NB4 (cell line): ENCODE data around the gene CDKL5.

Source experiments
- DNase-seq: peaks from one replicate; pipeline ENCODE4 v3.0.0; 2010; ENCODE audit warnings: low read depth
- H3K4me3 ChIP-seq: one replicate; pipeline ENCODE4 v1.5.1; 2011; ENCODE audit warnings: mild to moderate bottlenecking, low read depth, low read length, moderate library complexity
- MAX ChIP-seq: IDR thresholded peaks from 2 replicates; pipeline ENCODE4 v1.6.1; 2011; ENCODE audit warnings: low read depth, low read length
- MYC ChIP-seq: IDR thresholded peaks from 2 replicates; pipeline ENCODE4 v1.6.1; 2011; ENCODE audit warnings: low read depth, low read length
- POLR2A ChIP-seq: IDR thresholded peaks from 2 replicates; pipeline ENCODE4 v1.6.1; 2011; ENCODE audit warnings: mild to moderate bottlenecking; ENCODE audit not compliant: insufficient read length; ENCODE audit errors: extremely low read depth
- TF ChIP-seq, protein P1 (sequence below): IDR thresholded peaks from one replicate; pipeline ENCODE4 v1.5.1; 2012; ENCODE audit warnings: low read depth, low read length

CDKL5 gene

DNA sequence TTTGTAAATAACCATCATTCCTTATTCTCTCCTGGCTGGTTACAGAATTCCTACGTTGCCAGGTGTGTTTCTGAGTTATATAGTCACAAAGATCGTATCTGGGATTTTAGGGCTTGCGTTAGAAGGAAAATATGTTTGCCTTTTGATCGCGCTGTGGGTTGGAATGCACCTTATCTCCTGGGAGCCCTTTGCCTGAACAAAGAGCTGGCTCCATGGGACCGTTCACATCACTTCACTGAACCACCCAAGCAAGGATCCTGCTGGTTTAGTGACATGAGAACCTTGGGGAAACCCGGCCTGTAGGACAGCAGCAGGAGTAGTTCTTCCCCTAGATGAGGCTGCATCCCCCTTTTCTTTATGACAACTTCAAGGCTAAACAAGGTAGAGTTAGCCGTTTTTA is 194.9 kb downstream of the CDKL5 start:
- H3K4me3 ChIP-seq = no peak overlapping the region
- TF ChIP-seq MAX = no peak
- TF ChIP-seq MYC = no peak
- no peak for TF ChIP-seq POLR2A
- TF ChIP-seq, protein P1, sequence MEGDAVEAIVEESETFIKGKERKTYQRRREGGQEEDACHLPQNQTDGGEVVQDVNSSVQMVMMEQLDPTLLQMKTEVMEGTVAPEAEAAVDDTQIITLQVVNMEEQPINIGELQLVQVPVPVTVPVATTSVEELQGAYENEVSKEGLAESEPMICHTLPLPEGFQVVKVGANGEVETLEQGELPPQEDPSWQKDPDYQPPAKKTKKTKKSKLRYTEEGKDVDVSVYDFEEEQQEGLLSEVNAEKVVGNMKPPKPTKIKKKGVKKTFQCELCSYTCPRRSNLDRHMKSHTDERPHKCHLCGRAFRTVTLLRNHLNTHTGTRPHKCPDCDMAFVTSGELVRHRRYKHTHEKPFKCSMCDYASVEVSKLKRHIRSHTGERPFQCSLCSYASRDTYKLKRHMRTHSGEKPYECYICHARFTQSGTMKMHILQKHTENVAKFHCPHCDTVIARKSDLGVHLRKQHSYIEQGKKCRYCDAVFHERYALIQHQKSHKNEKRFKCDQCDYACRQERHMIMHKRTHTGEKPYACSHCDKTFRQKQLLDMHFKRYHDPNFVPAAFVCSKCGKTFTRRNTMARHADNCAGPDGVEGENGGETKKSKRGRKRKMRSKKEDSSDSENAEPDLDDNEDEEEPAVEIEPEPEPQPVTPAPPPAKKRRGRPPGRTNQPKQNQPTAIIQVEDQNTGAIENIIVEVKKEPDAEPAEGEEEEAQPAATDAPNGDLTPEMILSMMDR = no peak
- DNase-seq = no peak

- no peak for DNase-seq
- no peak overlapping the region for H3K4me3 ChIP-seq
- TF ChIP-seq, protein P1 = no peak
- TF ChIP-seq POLR2A = no peak
- TF ChIP-seq MYC = no peak
- no peak for TF ChIP-seq MAX
These were observed 199.2 kb downstream of the CDKL5 start for GRCh38 chrX:18624599-18624998.

- TF ChIP-seq MAX (no peak), MYC (no peak), POLR2A (no peak)
- TF ChIP-seq, protein P1 = no peak
- no peak for DNase-seq
These were observed 205.5 kb downstream of the CDKL5 start for GRCh38 chrX:18630934-18631333.

GRCh38 chrX:18638398-18638797 is 213.0 kb downstream of the CDKL5 start:
- TF ChIP-seq MYC = no peak
- no peak for TF ChIP-seq MAX
- no peak for TF ChIP-seq POLR2A
- TF ChIP-seq, protein P1 = no peak
- DNase-seq = no peak
- H3K4me3 ChIP-seq = no peak overlapping the region

More at GRCh38 chrX:18630934-18631333, 205.5 kb downstream of the CDKL5 start:
- no peak overlapping the region for H3K4me3 ChIP-seq

DNA sequence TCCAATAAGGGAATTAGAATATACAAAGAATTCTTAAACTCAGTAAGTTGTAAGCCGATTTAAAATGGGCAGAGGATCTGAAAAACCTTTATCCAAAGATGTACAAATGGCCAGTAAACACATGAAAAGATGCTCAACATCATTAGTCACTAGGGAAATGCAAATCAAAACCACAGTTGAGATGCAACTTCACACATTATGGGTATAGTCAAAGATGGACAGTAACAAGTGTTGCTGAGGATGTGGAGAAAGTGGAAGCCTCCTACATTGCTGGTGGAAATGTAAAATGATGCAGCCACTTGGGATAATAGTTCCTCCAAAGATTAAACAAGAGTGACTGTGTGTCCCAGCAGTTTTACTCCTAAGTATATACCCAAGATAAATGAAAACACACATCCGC is 213.9 kb downstream of the CDKL5 start:
- H3K4me3 ChIP-seq = no peak overlapping the region
- no peak for TF ChIP-seq POLR2A
- no peak for TF ChIP-seq MYC
- TF ChIP-seq MAX = no peak
- TF ChIP-seq, protein P1 = no peak
- DNase-seq = no peak

DNA sequence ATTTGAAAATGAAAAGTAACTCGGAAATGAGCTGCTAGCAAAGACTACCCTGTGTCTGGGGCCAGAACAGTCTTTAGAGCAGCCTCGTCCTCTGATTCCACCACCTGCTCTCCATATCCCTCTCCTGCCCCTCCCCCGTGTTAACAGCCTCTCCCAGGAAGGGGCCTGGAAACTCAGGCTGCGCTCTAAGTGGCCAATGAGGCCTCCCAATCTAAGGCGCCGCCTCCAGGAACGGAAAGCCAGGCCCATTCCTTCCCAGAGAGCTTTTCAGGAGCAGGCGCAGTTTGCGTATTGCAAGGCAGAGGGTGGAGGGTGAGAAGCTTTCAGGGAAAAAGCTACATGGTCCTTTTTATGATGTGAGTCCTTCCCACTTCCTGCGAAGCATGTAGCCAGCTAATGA is 215.3 kb downstream of the CDKL5 start:
- H3K4me3 ChIP-seq = no peak overlapping the region
- TF ChIP-seq MAX = no peak
- no peak for DNase-seq
